ENCODE measurements around the gene IGF2BP2. TPM values are rescaled to one million over a fixed set of nuclear protein-coding genes. Genes with fewer than 3 reads are reported as not detected.

The IGF2BP2 gene
- total RNA-seq, 4 donors from 2014 or later = 3.9 to 13.5 (median 8.1) TPM

GRCh38 chr3:185724251-185724650 lies 100.6 kb downstream of the IGF2BP2 start:
- no peaks in the 10 kb centered on the region for H3K4me1 ChIP-seq
- WGBS, 2 donors (ENCODE audit: low coverage in 1 of 2) = 91 to 96% methylated on average over 3 of the region's 3 CpGs
- no peak overlapping the region for H3K4me3 ChIP-seq
- H3K36me3 ChIP-seq = no peaks in the 10 kb centered on the region
- H3K27ac ChIP-seq = no peak overlapping the region
- no peaks in the 10 kb centered on the region for H3K27me3 ChIP-seq
- no peaks in the 10 kb centered on the region for H3K9me3 ChIP-seq
- ATAC-seq = no peak
- no peak for TF ChIP-seq POLR2AphosphoS5 (IDR thresholded peaks at IDR 0.05)
- TF ChIP-seq EP300 (IDR thresholded peaks at IDR 0.05) = no peak
- no peak for TF ChIP-seq POLR2A (IDR thresholded peaks at IDR 0.05)
- TF ChIP-seq CTCF (IDR thresholded peaks at IDR 0.05) = no peak

GRCh38 chr3:185722881-185723280 lies 102.0 kb downstream of the IGF2BP2 start:
- 76 to 79% methylated on average over 5 of the region's 5 CpGs for WGBS, 2 donors (ENCODE audit: low coverage in 1 of 2)
- H3K4me3 ChIP-seq = no peak overlapping the region
- H3K36me3 ChIP-seq = no peaks in the 10 kb centered on the region
- TF ChIP-seq EP300 (IDR thresholded peaks at IDR 0.05) = no peak
- no peak for TF ChIP-seq CTCF (IDR thresholded peaks at IDR 0.05)
- no peak for TF ChIP-seq POLR2AphosphoS5 (IDR thresholded peaks at IDR 0.05)
- no peak for TF ChIP-seq POLR2A (IDR thresholded peaks at IDR 0.05)
- H3K9me3 ChIP-seq = no peaks in the 10 kb centered on the region
- H3K27ac ChIP-seq = no peak overlapping the region
- ATAC-seq = no peak
- H3K4me1 ChIP-seq = no peaks in the 10 kb centered on the region
- no peaks in the 10 kb centered on the region for H3K27me3 ChIP-seq

- Histone ChIP-seq H3K4me1 (no peaks in the 10 kb centered on the region), H3K36me3 (no peaks in the 10 kb centered on the region), H3K9me3 (no peaks in the 10 kb centered on the region), H3K27ac (no peak overlapping the region), H3K27me3 (no peaks in the 10 kb centered on the region), H3K4me3 (no peak overlapping the region)
- ATAC-seq = no peak
- TF ChIP-seq POLR2A (IDR thresholded peaks at IDR 0.05) (no peak), CTCF (IDR thresholded peaks at IDR 0.05) (no peak), POLR2AphosphoS5 (IDR thresholded peaks at IDR 0.05) (no peak), EP300 (IDR thresholded peaks at IDR 0.05) (no peak)
- 60 to 80% methylated on average over 1 of the region's 3 CpGs for WGBS, 2 donors (ENCODE audit: low coverage in 1 of 2)
These were observed 102.9 kb downstream of the IGF2BP2 start for GRCh38 chr3:185721970-185722369.

- Histone ChIP-seq H3K4me3 (no peak overlapping the region), H3K4me1 (no peaks in the 10 kb centered on the region), H3K36me3 (no peaks in the 10 kb centered on the region), H3K27me3 (no peaks in the 10 kb centered on the region), H3K9me3 (no peaks in the 10 kb centered on the region), H3K27ac (no peak overlapping the region)
- no peak for TF ChIP-seq CTCF (IDR thresholded peaks at IDR 0.05)
- TF ChIP-seq POLR2AphosphoS5 (IDR thresholded peaks at IDR 0.05) = no peak
- no peak for TF ChIP-seq POLR2A (IDR thresholded peaks at IDR 0.05)
- no peak for TF ChIP-seq EP300 (IDR thresholded peaks at IDR 0.05)
- no peak for ATAC-seq
- 73 to 93% methylated on average over 5 to 7 of the region's 9 CpGs for WGBS, 2 donors (ENCODE audit: low coverage in 1 of 2)
These were observed 104.5 kb downstream of the IGF2BP2 start for GRCh38 chr3:185720326-185720725.

- TF ChIP-seq EP300 (IDR thresholded peaks at IDR 0.05) (no peak), POLR2A (IDR thresholded peaks at IDR 0.05) (no peak), POLR2AphosphoS5 (IDR thresholded peaks at IDR 0.05) (no peak), CTCF (IDR thresholded peaks at IDR 0.05) (no peak)
- Histone ChIP-seq H3K4me3 (no peak overlapping the region), H3K4me1 (no peaks in the 10 kb centered on the region), H3K9me3 (no peaks in the 10 kb centered on the region), H3K36me3 (no peaks in the 10 kb centered on the region), H3K27me3 (no peaks in the 10 kb centered on the region), H3K27ac (no peak overlapping the region)
- ATAC-seq = no peak
- WGBS, 2 donors (ENCODE audit: low coverage in 1 of 2) = 89 to 96% methylated on average over 5 of the region's 7 CpGs
These were observed 105.9 kb downstream of the IGF2BP2 start for GRCh38 chr3:185718736-185719593.
